CD14-positive monocyte (primary cell): ENCODE results near the gene CASTOR1. TPM values are rescaled to one million over a fixed set of nuclear protein-coding genes. Genes with fewer than 3 reads are reported as not detected.
"Not testable (repeated sequence)": the region's sequence is repeated elsewhere in the genome, so short reads cannot be mapped to it uniquely, and the experiment has no call there.

Source experiments
- DNase-seq, 3 donors: peaks; one replicate each; pipeline ENCODE4 v3.0.0-alpha.2; 2011 to 2022
- H2AFZ ChIP-seq: 2 replicates; pipeline ENCODE4 v1.6.0; 2012; ENCODE audit warnings: mild to moderate bottlenecking, low read depth, low read length, inconsistent platforms; ENCODE audit not compliant: insufficient read depth, poor library complexity, severe bottlenecking
- H3K27ac ChIP-seq, 2 donors: 1 replicate in 1 of 2; 2 replicates in 1 of 2; pipeline ENCODE4 v1.5.1; 2012 to 2013; ENCODE audit warnings: low read length in 2 of 2, control low read depth in 1 of 2, inconsistent platforms in 1 of 2, low read depth in 1 of 2, mild to moderate bottlenecking in 1 of 2
- H3K27me3 ChIP-seq, 2 donors: one replicate each; pipeline versions ENCODE4 v1.6.0 to v1.6.1; 2011 to 2013; ENCODE audit warnings: low read length in 2 of 2; ENCODE audit not compliant: control insufficient read depth in 2 of 2, insufficient read depth in 2 of 2
- H3K36me3 ChIP-seq, 2 donors: replicated peaks in 1 of 2; 1 replicate in 1 of 2; 2 replicates in 1 of 2; pipeline versions ENCODE4 v1.5.1 to v1.6.1; 2012 to 2013; ENCODE audit warnings: low read length in 2 of 2, control low read depth in 1 of 2, inconsistent platforms in 1 of 2, mild to moderate bottlenecking in 1 of 2; ENCODE audit not compliant: insufficient read depth in 2 of 2, control insufficient read depth in 1 of 2
- H3K4me1 ChIP-seq, 2 donors: 1 replicate in 1 of 2; 2 replicates in 1 of 2; pipeline versions ENCODE4 v1.5.1 to v1.6.1; 2012 to 2013; ENCODE audit warnings: low read length in 2 of 2, control low read depth in 1 of 2, inconsistent platforms in 1 of 2, mild to moderate bottlenecking in 1 of 2, moderate library complexity in 1 of 2; ENCODE audit not compliant: insufficient read depth in 2 of 2, control insufficient read depth in 1 of 2
- H3K4me2 ChIP-seq: replicated peaks from 2 replicates; pipeline ENCODE3; 2012; ENCODE audit warnings: low read length, moderate library complexity, mild to moderate bottlenecking; ENCODE audit not compliant: poor library complexity, severe bottlenecking; ENCODE audit errors: extremely low read depth
- H3K4me3 ChIP-seq, 3 experiments: fragments of 200-600 bp in 1 of 3; sonication (generic) in 1 of 3; replicated peaks in 1 of 3; 1 replicate in 2 of 3; 2 replicates in 1 of 3; pipeline ENCODE4 v1.5.1; 2011 to 2013; ENCODE audit warnings: low read length in 3 of 3, mild to moderate bottlenecking in 3 of 3, control low read depth in 2 of 3, low read depth in 2 of 3, inconsistent platforms in 1 of 3, moderate library complexity in 1 of 3
- H3K79me2 ChIP-seq: 2 replicates; pipeline ENCODE4 v1.6.0; 2012; ENCODE audit warnings: mild to moderate bottlenecking, control low read depth, inconsistent platforms, low read length, moderate library complexity; ENCODE audit not compliant: insufficient read depth
- H3K9ac ChIP-seq: 2 replicates; pipeline ENCODE4 v1.6.0; 2017; ENCODE audit warnings: low read length, mild to moderate bottlenecking; ENCODE audit not compliant: insufficient read depth, poor library complexity, severe bottlenecking
- H3K9me3 ChIP-seq, 2 donors: replicated peaks in 1 of 2; 1 replicate in 1 of 2; 2 replicates in 1 of 2; pipeline versions ENCODE4 v1.5.1 to v1.6.1; 2012 to 2013; ENCODE audit warnings: low read length in 2 of 2, control low read depth in 1 of 2; ENCODE audit not compliant: control insufficient read depth in 1 of 2, insufficient read depth in 1 of 2
- H4K20me1 ChIP-seq: 2 replicates; pipeline ENCODE4 v1.6.0; 2012; ENCODE audit warnings: mild to moderate bottlenecking, low read length, control low read depth, moderate library complexity; ENCODE audit not compliant: insufficient read depth
- H3K27ac Mint-ChIP-seq, 7 donors: one replicate each; pipeline ENCODE4 v1.8.0; 2020; ENCODE audit warnings: mild to moderate bottlenecking in 7 of 7, mixed read lengths in 7 of 7, moderate library complexity in 6 of 7, inconsistent platforms in 2 of 7
- H3K27me3 Mint-ChIP-seq, 3 donors: one replicate each; pipeline ENCODE4 v1.8.0; 2021 to 2022; ENCODE audit warnings: low read depth in 3 of 3, mild to moderate bottlenecking in 3 of 3, mixed read lengths in 3 of 3, moderate library complexity in 3 of 3, inconsistent platforms in 1 of 3
- H3K36me3 Mint-ChIP-seq, 2 donors: one replicate each; pipeline ENCODE4 v1.8.0; 2020; ENCODE audit warnings: mixed read lengths in 2 of 2, inconsistent platforms in 1 of 2, mild to moderate bottlenecking in 1 of 2
- H3K4me1 Mint-ChIP-seq: one replicate; pipeline ENCODE4 v1.8.0; 2020; ENCODE audit warnings: mild to moderate bottlenecking, mixed read lengths
- H3K4me3 Mint-ChIP-seq, 2 donors: one replicate each; pipeline ENCODE4 v1.8.0; 2020; ENCODE audit warnings: mild to moderate bottlenecking in 2 of 2, mixed read lengths in 2 of 2, moderate library complexity in 1 of 2
- H3K9me3 Mint-ChIP-seq, 7 donors: one replicate each; pipeline ENCODE4 v1.8.0; 2020 to 2022; ENCODE audit warnings: mixed read lengths in 7 of 7, mild to moderate bottlenecking in 6 of 7, moderate library complexity in 6 of 7, inconsistent platforms in 2 of 7
- CTCF ChIP-seq: fragments of 200-600 bp; IDR thresholded peaks from one replicate; pipeline ENCODE4 v1.8.0; 2022; ENCODE audit warnings: antibody characterized with exemption, mild to moderate bottlenecking
- WGBS: methylation state at CpG from one replicate; pipeline ENCODE4 v1.1.5; 2013; ENCODE audit warnings: missing lambda C conversion rate; ENCODE audit not compliant: insufficient coverage; 5-methylcytosine and 5-hydroxymethylcytosine counted together
- intact Hi-C, 2 donors: fragments of 100-400 bp; cut with micrococcal nuclease; formaldehyde crosslinking; loops; one replicate each; pipeline versions ENCODE4 v1.15.0 to v1.15.1; 2023
- polyA minus RNA-seq: library from RNA; depleted of rRNA, polyadenylated mRNA; stranded (reverse); fragments of >200 nt; gene quantifications from 2 replicates; pipeline ENCODE4 v1.2.3, GENCODE V29; 2012
- polyA plus RNA-seq, 3 donors: library from polyadenylated mRNA; depleted of rRNA in 1 of 3; unstranded in 2 of 3; stranded (reverse) in 1 of 3; fragments of 300-500 nt in 2 of 3; fragments of >200 nt in 1 of 3; fragmentation: Illumina TruSeq in 2 of 3; gene quantifications; 1 replicate in 2 of 3; 2 replicates in 1 of 3; pipeline ENCODE4 v1.2.3, GENCODE V29; 2012 to 2021
- total RNA-seq, 12 experiments: library from RNA in 1 of 12; stranded (reverse) in 1 of 12; fragments of 120-200 nt in 1 of 12; gene quantifications; one replicate each; pipeline ENCODE4 v1.2.4 and lab custom pipeline; 2013 to 2026; ENCODE audit warnings: mixed read lengths in 6 of 12, inconsistent platforms in 1 of 12

CASTOR1 gene
- 8.9 TPM for total RNA-seq (2013)
- polyA plus RNA-seq (10 to 100 TPM in 1 of 3 donors, 1 to 10 TPM in 2; 6.4 to 15.5 (median 6.5) TPM), polyA minus RNA-seq (9.1 and 10.5 TPM in 2 replicates), total RNA-seq (lab: John Stamatoyannopoulos, UW) (1.4 to 4.5 (median 2.9) reads per million in 11 experiments)

- Histone ChIP-seq H3K4me3 (peak within 1 kb of the TSS; percentile 54 to 82 (median 62)), H3K9me3 (no peaks in the 10 kb centered on the region), H3K9ac (peak within 1 kb of the TSS; percentile 65), H3K4me1 (peaks cover 26 to 44% of the 10 kb centered on the region in 2 donors), H2AFZ (peak within 1 kb of the TSS; percentile 80), H3K4me2 (peak within 1 kb of the TSS; percentile 90), H3K79me2 (no peaks in the 10 kb centered on the region), H3K27ac (peak within 1 kb of the TSS; percentile 31 to 46), H3K27me3 (no peaks in the 10 kb centered on the region), H4K20me1 (peaks cover 5% of the 10 kb centered on the region), H3K36me3 (peaks cover 24 to 35% of the 10 kb centered on the region in 2 donors)
- no peak for TF ChIP-seq CTCF
- under 1% methylated on average over 75 of the region's 85 CpGs for WGBS
- H3K4me3 Mint-ChIP-seq, result peak within 1 kb of the TSS; percentile 83 to 86
- intact Hi-C loops, result loop anchor here (1.0 to 10.0 kb wide), 4 partner anchors 38 to 185 kb away; partner anchors contain the start of gene TBC1D10A (in 1 of the 2)
- peaks cover 33% of the 10 kb centered on the region for H3K4me1 Mint-ChIP-seq
- peaks cover 0 to 4% (median 0%) of the 10 kb centered on the region in 7 donors for H3K9me3 Mint-ChIP-seq
- peak; percentile 86 to 93 (median 89) for DNase-seq
- H3K27ac Mint-ChIP-seq, result peak within 1 kb of the TSS; percentile 58 to 90 (median 82)
- H3K36me3 Mint-ChIP-seq, result peaks cover 33 to 37% of the 10 kb centered on the region in 2 donors
- H3K27me3 Mint-ChIP-seq, result peaks cover 0 to 3% (median 1%) of the 10 kb centered on the region in 3 donors
Measured at GRCh38 chr22:30289141-30289979, at the start of gene CASTOR1. Gene CASTOR1 (minus strand): TSS chr22:30289505. CDS start chr22:30289497, 8 bp downstream.

GRCh38 chr22:30338802-30339201, 49.5 kb upstream of the CASTOR1 start:
- H3K4me2 ChIP-seq, result no peak overlapping the region
- peak overlapping the region in 2 of 7 donors; percentile 13 to 32 for H3K27ac Mint-ChIP-seq
- H3K4me3 ChIP-seq, result no peak overlapping the region
- H3K4me3 Mint-ChIP-seq, result no peak overlapping the region
- H2AFZ ChIP-seq, result no peak overlapping the region
- no peaks in the 10 kb centered on the region for H3K4me1 Mint-ChIP-seq
- H3K27ac ChIP-seq, result no peak overlapping the region
- no peak for DNase-seq
- H3K9me3 Mint-ChIP-seq, result peaks cover 0 to 2% (median 0%) of the 10 kb centered on the region in 7 donors
- H3K36me3 ChIP-seq, result peaks cover 99 to 100% of the 10 kb centered on the region in 2 donors
- H3K27me3 Mint-ChIP-seq, result peaks cover 0 to 2% (median 0%) of the 10 kb centered on the region in 3 donors
- TF ChIP-seq CTCF, result no peak
- no peak overlapping the region for H3K9ac ChIP-seq
- H3K79me2 ChIP-seq, result no peaks in the 10 kb centered on the region
- no peaks in the 10 kb centered on the region for H3K4me1 ChIP-seq
- intact Hi-C loops, result no loop called here
- no peaks in the 10 kb centered on the region for H3K27me3 ChIP-seq
- WGBS, result 100% methylated on average over 5 of the region's 7 CpGs
- H4K20me1 ChIP-seq, result peaks cover 61% of the 10 kb centered on the region
- H3K9me3 ChIP-seq, result no peaks in the 10 kb centered on the region
- peaks cover 99 to 100% of the 10 kb centered on the region in 2 donors for H3K36me3 Mint-ChIP-seq

GRCh38 chr22:30338341-30338740, 49.0 kb upstream of the CASTOR1 start:
- H3K4me2 ChIP-seq, H3K27me3 ChIP-seq, H2AFZ ChIP-seq, H3K4me3 Mint-ChIP-seq, H3K9me3 ChIP-seq, H3K4me3 ChIP-seq, DNase-seq, H3K4me1 ChIP-seq, H3K9ac ChIP-seq, H3K79me2 ChIP-seq, H3K9me3 Mint-ChIP-seq, H3K27ac ChIP-seq, H3K4me1 Mint-ChIP-seq, intact Hi-C loops, H3K27me3 Mint-ChIP-seq: not testable (repeated sequence)
- peaks cover 59% of the 10 kb centered on the region for H4K20me1 ChIP-seq
- WGBS, result 93% methylated on average over 6 of the region's 9 CpGs
- peaks cover 99 to 100% of the 10 kb centered on the region in 2 donors for H3K36me3 ChIP-seq
- peak overlapping the region in 3 of 7 donors; percentile 21 to 57 (median 22) for H3K27ac Mint-ChIP-seq
- peaks cover 99 to 100% of the 10 kb centered on the region in 2 donors for H3K36me3 Mint-ChIP-seq
